GM10266 (cell line): ENCODE data around the gene SMAD3.
"Not testable (repeated sequence)": the region's sequence is repeated elsewhere in the genome, so short reads cannot be mapped to it uniquely, and the experiment has no call there.

ENCODE experiments used
- DNase-seq: peaks from one replicate; pipeline ENCODE4 v3.0.0; 2012; ENCODE audit errors: extremely low spot score
- TF ChIP-seq, protein P1 (sequence below): IDR thresholded peaks from 2 replicates; pipeline ENCODE4 v1.5.1; 2012; ENCODE audit warnings: mild to moderate bottlenecking, low read depth; ENCODE audit not compliant: control insufficient read depth, insufficient read depth; ENCODE audit errors: missing control alignments

Gene SMAD3

DNA sequence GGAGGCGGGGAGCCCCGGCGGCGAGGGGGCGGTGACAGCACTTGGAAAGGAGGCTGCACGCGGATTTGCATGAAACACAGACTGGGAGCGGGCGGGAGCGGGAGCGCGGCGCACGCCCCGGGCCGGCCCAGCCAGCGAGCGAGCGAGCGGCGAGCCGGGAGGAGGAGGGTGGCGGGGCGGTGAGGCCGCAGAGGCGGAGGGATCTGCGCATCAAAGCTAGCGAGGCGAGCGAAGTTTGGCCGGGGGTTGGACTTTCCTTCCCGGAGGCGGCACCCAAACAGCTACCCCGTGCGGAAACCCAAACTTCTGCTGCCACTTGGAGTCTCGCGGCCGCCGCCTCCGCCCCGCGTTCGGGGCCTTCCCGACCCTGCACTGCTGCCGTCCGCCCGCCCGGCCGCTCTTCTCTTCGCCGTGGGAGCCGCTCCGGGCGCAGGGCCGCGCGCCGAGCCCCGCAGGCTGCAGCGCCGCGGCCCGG, at the start of gene SMAD3:
Gene SMAD3, plus strand, starts transcription at position 72 of the 475 bp plus-strand sequence. CDS start 553 bp downstream, outside the sequence.
- TF ChIP-seq, protein P1, sequence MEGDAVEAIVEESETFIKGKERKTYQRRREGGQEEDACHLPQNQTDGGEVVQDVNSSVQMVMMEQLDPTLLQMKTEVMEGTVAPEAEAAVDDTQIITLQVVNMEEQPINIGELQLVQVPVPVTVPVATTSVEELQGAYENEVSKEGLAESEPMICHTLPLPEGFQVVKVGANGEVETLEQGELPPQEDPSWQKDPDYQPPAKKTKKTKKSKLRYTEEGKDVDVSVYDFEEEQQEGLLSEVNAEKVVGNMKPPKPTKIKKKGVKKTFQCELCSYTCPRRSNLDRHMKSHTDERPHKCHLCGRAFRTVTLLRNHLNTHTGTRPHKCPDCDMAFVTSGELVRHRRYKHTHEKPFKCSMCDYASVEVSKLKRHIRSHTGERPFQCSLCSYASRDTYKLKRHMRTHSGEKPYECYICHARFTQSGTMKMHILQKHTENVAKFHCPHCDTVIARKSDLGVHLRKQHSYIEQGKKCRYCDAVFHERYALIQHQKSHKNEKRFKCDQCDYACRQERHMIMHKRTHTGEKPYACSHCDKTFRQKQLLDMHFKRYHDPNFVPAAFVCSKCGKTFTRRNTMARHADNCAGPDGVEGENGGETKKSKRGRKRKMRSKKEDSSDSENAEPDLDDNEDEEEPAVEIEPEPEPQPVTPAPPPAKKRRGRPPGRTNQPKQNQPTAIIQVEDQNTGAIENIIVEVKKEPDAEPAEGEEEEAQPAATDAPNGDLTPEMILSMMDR, result no peak
- peak; percentile 90 for DNase-seq

DNA sequence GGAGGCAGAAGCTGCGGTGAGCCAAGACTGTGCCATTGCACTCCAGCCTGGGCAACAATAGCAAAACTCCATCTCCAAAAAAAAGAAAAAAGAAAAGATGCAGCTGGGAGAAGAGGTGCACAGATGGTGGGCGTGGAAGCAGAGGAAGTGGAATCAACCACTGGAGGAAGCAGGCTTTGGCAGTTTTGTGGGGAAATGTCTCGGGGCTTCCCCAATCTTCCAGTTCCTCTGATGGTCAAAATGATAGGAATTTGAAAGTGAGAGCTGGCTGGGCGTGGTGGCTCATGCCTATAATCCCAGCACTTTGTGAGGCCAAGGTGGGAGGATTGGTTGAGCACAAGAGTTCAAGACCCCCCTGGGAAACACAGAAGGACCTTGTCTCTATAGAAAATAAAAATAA, 48.1 kb upstream of the SMAD3 start:
- no peak for DNase-seq
- TF ChIP-seq, protein P1, result no peak

DNA sequence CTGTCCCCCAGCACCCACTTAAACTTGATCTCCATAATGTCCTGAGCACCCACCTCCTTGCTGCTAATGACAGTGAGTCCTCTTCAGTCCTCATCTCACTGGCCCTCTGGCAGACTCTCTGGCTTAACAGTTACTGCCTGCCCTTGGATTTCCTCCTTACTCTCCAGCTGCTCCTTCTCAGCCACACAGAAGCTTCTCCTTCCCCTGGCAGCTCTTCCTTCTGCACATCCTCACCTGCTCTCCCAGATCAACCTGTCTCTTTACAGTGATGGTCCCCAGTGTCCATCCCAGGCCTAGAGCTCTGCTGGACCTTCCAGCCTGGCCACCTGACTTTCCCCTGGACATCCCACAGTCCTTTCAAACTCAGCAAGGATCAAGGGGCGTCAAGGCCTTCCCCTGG, 47.4 kb upstream of the SMAD3 start:
- TF ChIP-seq, protein P1, result no peak
- no peak for DNase-seq

DNA sequence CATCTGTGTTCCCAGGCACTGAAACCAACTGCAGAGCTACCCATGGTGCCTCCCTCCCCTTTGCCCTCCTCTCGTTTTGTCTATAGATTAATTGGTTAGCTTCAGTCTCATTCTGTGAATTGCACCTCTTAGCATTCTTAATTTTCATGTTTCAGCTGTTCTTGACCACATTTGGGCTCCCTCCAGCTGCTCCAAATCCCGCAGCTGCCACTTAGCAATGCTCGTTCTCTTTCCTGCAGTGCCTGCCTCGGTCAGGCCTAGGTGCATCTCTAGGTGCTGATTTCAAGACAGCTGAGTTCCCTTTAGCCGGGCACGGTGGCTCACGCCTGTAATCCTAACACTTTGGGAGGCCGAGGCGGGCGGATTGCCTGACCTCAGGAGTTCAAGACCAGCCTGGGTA, 47.0 kb upstream of the SMAD3 start:
- no peak for DNase-seq

DNA sequence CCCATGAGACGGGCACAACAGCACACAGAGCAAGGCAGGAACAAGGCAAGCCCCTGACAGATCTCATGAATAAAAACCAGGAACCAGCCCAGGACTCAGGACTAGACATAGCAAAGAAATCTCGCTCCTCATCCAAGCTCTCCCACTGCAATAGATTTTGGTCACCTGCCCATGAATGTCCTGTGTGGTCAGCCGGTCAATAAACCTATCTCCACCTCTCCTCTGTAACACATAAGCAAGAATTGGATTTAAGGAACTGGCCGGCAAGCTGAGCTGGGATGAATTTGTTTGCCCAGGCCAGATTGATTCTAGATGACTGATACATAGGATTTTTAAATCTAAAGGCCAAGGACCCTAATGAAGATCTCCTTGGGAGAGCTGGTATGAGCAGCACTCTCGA, 46.3 kb upstream of the SMAD3 start:
- TF ChIP-seq, protein P1, result no peak
- DNase-seq, result no peak

More for the DNA sequence above, 47.0 kb upstream of the SMAD3 start:
- TF ChIP-seq, protein P1, result no peak

DNA sequence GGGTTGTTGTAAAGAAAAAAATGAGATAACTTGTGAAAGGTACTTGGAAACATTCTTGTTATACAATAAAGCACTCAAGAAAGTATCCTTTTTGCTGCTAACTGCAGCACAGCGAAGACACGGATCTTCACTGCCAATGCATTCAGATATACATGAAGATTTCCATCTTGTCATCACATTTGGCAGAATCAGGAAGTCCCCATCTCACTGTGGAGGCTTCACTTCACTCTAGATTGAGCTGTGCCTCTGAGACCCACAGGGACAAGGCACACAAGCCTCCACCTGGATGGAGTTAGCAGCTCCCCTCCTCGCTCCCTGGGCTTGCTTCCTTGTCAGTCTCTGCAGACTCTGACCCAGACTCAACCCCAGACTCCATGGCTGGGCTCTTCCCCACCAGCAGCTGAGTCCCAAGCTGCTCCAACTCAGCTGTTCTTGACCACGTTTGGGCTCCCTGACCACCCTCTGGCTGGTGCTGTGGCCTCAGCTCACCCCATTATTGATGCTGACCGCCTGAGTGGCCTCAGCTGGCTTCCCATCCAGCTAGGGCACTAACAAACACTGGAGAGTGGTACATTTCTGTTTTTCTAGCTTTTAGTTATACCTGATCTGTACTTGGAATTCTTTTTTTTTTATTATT, 45.4 kb upstream of the SMAD3 start:
- TF ChIP-seq, protein P1, result no peak

DNA sequence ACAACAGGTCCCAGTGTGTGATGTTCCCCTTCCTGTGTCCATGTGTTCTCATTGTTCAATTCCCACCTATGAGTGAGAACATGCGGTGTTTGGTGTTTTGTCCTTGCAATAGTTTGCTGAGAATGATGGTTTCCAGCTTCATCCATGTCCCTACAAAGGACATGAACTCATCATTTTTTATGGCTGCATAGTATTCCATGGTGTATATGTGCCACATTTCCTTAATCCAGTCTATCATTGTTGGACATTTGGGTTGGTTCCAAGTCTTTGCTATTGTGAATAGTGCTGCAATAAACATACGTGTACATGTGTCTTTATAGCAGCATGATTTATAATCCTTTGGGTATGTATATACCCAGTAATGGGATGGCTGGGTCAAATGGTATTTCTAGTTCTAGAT, 44.7 kb upstream of the SMAD3 start:
- DNase-seq, result not testable (repeated sequence)

More for the DNA sequence above, 45.4 kb upstream of the SMAD3 start:
- no peak for DNase-seq
